ENCODE results near the gene KCNH4. TPM values are rescaled to one million over a fixed set of nuclear protein-coding genes. Genes with fewer than 3 reads are reported as not detected.
"Not testable (repeated sequence)": the region's sequence is repeated elsewhere in the genome, so short reads cannot be mapped to it uniquely, and the experiment has no call there.

Gene KCNH4
- total and polyA plus RNA-seq, 4 donors, result 0.01 TPM; not detected in 3

- TF ChIP-seq SP1 (IDR thresholded peaks at IDR 0.05), result no peak
- no peak for TF ChIP-seq CTCF (IDR thresholded peaks at IDR 0.05; ENCODE audit: low read depth, low read length, missing input control)
- TF ChIP-seq NR2F2 (IDR thresholded peaks at IDR 0.05), result no peak
- no peak for TF ChIP-seq JUND (IDR thresholded peaks at IDR 0.05)
- TF ChIP-seq HNF4A (conservative IDR thresholded peaks at IDR 0.05), result no peak
Observed at GRCh38 chr17:42214156-42214555, 33.2 kb upstream of the KCNH4 start (continued).

- Histone ChIP-seq H3K27ac (ENCODE audit: low read depth in 1 of 2, low read length in 2 of 2) (peak overlapping the region in 1 of 2 donors; percentile 60), H3K9ac (ENCODE audit: low read depth in 1 of 2, low read length in 2 of 2) (no peak overlapping the region), H3K36me3 (ENCODE audit: control insufficient read depth in 4 of 4, insufficient read depth in 3 of 4, low read depth in 1 of 4, low read length in 3 of 4) (peaks cover 10 to 68% (median 28%) of the 10 kb centered on the region in 4 donors), H3K4me1 (ENCODE audit: control insufficient read depth in 4 of 4, insufficient read depth in 4 of 4, low read length in 3 of 4) (no peaks in the 10 kb centered on the region), H3K4me3 (ENCODE audit: low read depth in 1 of 3, low read length in 3 of 3) (no peak overlapping the region), H3K27me3 (ENCODE audit: control insufficient read depth in 4 of 4, insufficient read depth in 4 of 4, low read length in 3 of 4) (no peaks in the 10 kb centered on the region), H3K9me3 (ENCODE audit: control insufficient read depth in 4 of 4, low read length in 3 of 4) (no peaks in the 10 kb centered on the region)
- TF ChIP-seq CTCF (IDR thresholded peaks at IDR 0.05; ENCODE audit: low read depth, low read length, missing input control), result no peak
- TF ChIP-seq MAX (IDR thresholded peaks at IDR 0.05), result no peak
- peak in 1 of 2 donors; percentile 34 for TF ChIP-seq JUND (IDR thresholded peaks at IDR 0.05)
- TF ChIP-seq RAD21 (IDR thresholded peaks at IDR 0.05), result no peak
- no peak for TF ChIP-seq RXRA (IDR thresholded peaks at IDR 0.05)
- 81% methylated on average over 7 of the region's 7 CpGs for WGBS
- no peak for DNase-seq (ENCODE audit: low spot score)
Observed at GRCh38 chr17:42212382-42212781, 31.4 kb upstream of the KCNH4 start.

- H3K4me3 ChIP-seq (ENCODE audit: low read depth in 1 of 3, low read length in 3 of 3); H3K9me3 ChIP-seq (ENCODE audit: control insufficient read depth in 4 of 4, low read length in 3 of 4); H3K4me1 ChIP-seq (ENCODE audit: control insufficient read depth in 4 of 4, insufficient read depth in 4 of 4, low read length in 3 of 4); H3K27me3 ChIP-seq (ENCODE audit: control insufficient read depth in 4 of 4, insufficient read depth in 4 of 4, low read length in 3 of 4); H3K9ac ChIP-seq (ENCODE audit: low read depth in 1 of 2, low read length in 2 of 2); DNase-seq (ENCODE audit: low spot score): not testable (repeated sequence)
- H3K36me3 ChIP-seq (ENCODE audit: control insufficient read depth in 4 of 4, insufficient read depth in 3 of 4, low read depth in 1 of 4, low read length in 3 of 4), result peaks cover 10 to 67% (median 24%) of the 10 kb centered on the region in 4 donors
- H3K27ac ChIP-seq (ENCODE audit: low read depth in 1 of 2, low read length in 2 of 2), result peak overlapping the region in 1 of 2 donors; percentile 60
- whole genome bisulfite sequencing, result 64% methylated on average over 9 of the region's 9 CpGs
Observed at GRCh38 chr17:42211921-42212341, 31.0 kb upstream of the KCNH4 start.

- H3K36me3 ChIP-seq (ENCODE audit: control insufficient read depth in 4 of 4, insufficient read depth in 3 of 4, low read depth in 1 of 4, low read length in 3 of 4), result peaks cover 6 to 63% (median 24%) of the 10 kb centered on the region in 4 donors
- H3K4me1 ChIP-seq (ENCODE audit: control insufficient read depth in 4 of 4, insufficient read depth in 4 of 4, low read length in 3 of 4), result no peaks in the 10 kb centered on the region
- 97% methylated on average over 6 of the region's 6 CpGs for WGBS
- TF ChIP-seq ZBTB33 (IDR thresholded peaks at IDR 0.05), result no peak
- no peak for TF ChIP-seq JUND (IDR thresholded peaks at IDR 0.05)
- no peak for TF ChIP-seq REST (IDR thresholded peaks at IDR 0.05)
- no peak for TF ChIP-seq SP1 (IDR thresholded peaks at IDR 0.05)
- TF ChIP-seq TAF1 (conservative IDR thresholded peaks at IDR 0.05), result no peak
- no peak for TF ChIP-seq MAX (IDR thresholded peaks at IDR 0.05)
- TF ChIP-seq FOXA1 (IDR thresholded peaks at IDR 0.05), result no peak
- TF ChIP-seq ATF3 (IDR thresholded peaks at IDR 0.05), result no peak
- TF ChIP-seq RAD21 (IDR thresholded peaks at IDR 0.05), result no peak
- no peak for TF ChIP-seq EGR1 (IDR thresholded peaks at IDR 0.05; ENCODE audit: low read depth in 2 of 2)
- no peak for TF ChIP-seq NR2F2 (IDR thresholded peaks at IDR 0.05)
- no peak for TF ChIP-seq FOXA2 (IDR thresholded peaks at IDR 0.05)
- TF ChIP-seq RXRA (IDR thresholded peaks at IDR 0.05), result no peak
Observed at GRCh38 chr17:42210046-42210445, 29.1 kb upstream of the KCNH4 start.

More at GRCh38 chr17:42210046-42210445, 29.1 kb upstream of the KCNH4 start:
- DNase-seq (ENCODE audit: low spot score), result no peak
- no peaks in the 10 kb centered on the region for H3K9me3 ChIP-seq (ENCODE audit: control insufficient read depth in 4 of 4, low read length in 3 of 4)
- H3K27me3 ChIP-seq (ENCODE audit: control insufficient read depth in 4 of 4, insufficient read depth in 4 of 4, low read length in 3 of 4), result no peaks in the 10 kb centered on the region
- no peak overlapping the region for H3K4me3 ChIP-seq (ENCODE audit: low read depth in 1 of 3, low read length in 3 of 3)
- H3K27ac ChIP-seq (ENCODE audit: low read depth in 1 of 2, low read length in 2 of 2), result no peak overlapping the region
- H3K9ac ChIP-seq (ENCODE audit: low read depth in 1 of 2, low read length in 2 of 2), result no peak overlapping the region
